ENCODE data around the gene TAT. TPM values are rescaled to one million over a fixed set of nuclear protein-coding genes. Genes with fewer than 3 reads are reported as not detected.
A peak's percentile ranks its signal among the peaks of the same experiment; 100 is the strongest.

Gene TAT
- total and polyA plus RNA-seq, 12 donors = not detected

GRCh38 chr16:71552698-71553503 is 24.0 kb downstream of the TAT start:
- no peak overlapping the region for H3K4me3 ChIP-seq
- H3K9me3 ChIP-seq = no peaks in the 10 kb centered on the region
- WGBS, 2 donors = 32 to 40% methylated on average over 6 of the region's 6 CpGs
- no peaks in the 10 kb centered on the region for H3K4me1 ChIP-seq
- ATAC-seq (no peak), DNase-seq (no peak)
- peaks cover 0 to 17% (median 7%) of the 10 kb centered on the region in 7 donors for H3K27me3 ChIP-seq
- H3K27ac ChIP-seq = no peak overlapping the region
- intact Hi-C loops (cut with DNase I) = no loop called here
- TF ChIP-seq CTCF (IDR thresholded peaks at IDR 0.05) = no peak
- no peaks in the 10 kb centered on the region for H3K36me3 ChIP-seq

GRCh38 chr16:71547168-71547567 is 29.7 kb downstream of the TAT start:
- H3K36me3 ChIP-seq = no peaks in the 10 kb centered on the region
- no peak overlapping the region for H3K27ac ChIP-seq
- ATAC-seq (no peak), DNase-seq (no peak)
- H3K9me3 ChIP-seq = no peaks in the 10 kb centered on the region
- TF ChIP-seq CTCF (IDR thresholded peaks at IDR 0.05) = no peak
- no peaks in the 10 kb centered on the region for H3K4me1 ChIP-seq
- intact Hi-C loops (cut with DNase I) = no loop called here
- H3K4me3 ChIP-seq = no peak overlapping the region
- peaks cover 0 to 36% (median 8%) of the 10 kb centered on the region in 7 donors for H3K27me3 ChIP-seq

- no peaks in the 10 kb centered on the region for H3K36me3 ChIP-seq
- TF ChIP-seq CTCF (IDR thresholded peaks at IDR 0.05) = peak in 7 of 9 donors; percentile 17 to 63 (median 37)
- peaks cover 0 to 28% (median 4%) of the 10 kb centered on the region in 7 donors for H3K27me3 ChIP-seq
- ATAC-seq (peak in 1 of 8 donors; percentile 45), DNase-seq (peak; percentile 7 to 22)
- intact Hi-C loops (cut with DNase I) = no loop called here
- no peak overlapping the region for H3K4me3 ChIP-seq
- H3K4me1 ChIP-seq = no peaks in the 10 kb centered on the region
- no peaks in the 10 kb centered on the region for H3K9me3 ChIP-seq
- WGBS, 2 donors = 20% methylated on average over 11 of the region's 11 CpGs
- no peak overlapping the region for H3K27ac ChIP-seq
These were observed 34.5 kb downstream of the TAT start for GRCh38 chr16:71542377-71542776.

- Histone ChIP-seq H3K4me1 (no peaks in the 10 kb centered on the region), H3K27me3 (peaks cover 0 to 14% (median 0%) of the 10 kb centered on the region in 7 donors), H3K27ac (no peak overlapping the region), H3K36me3 (no peaks in the 10 kb centered on the region), H3K9me3 (no peaks in the 10 kb centered on the region), H3K4me3 (no peak overlapping the region)
- peak in 7 of 9 donors; percentile 41 to 58 (median 46) for TF ChIP-seq CTCF (IDR thresholded peaks at IDR 0.05)
- ATAC-seq (peak in 2 of 8 donors; percentile 35 to 55), DNase-seq (no peak)
- intact Hi-C loops (cut with DNase I) = no loop called here
- WGBS, 2 donors = 58 to 61% methylated on average over 6 of the region's 6 CpGs
These were observed 39.2 kb downstream of the TAT start for GRCh38 chr16:71537643-71538042.

Measured in heart right ventricle (tissue), 16 donors.